Activated CD8-positive, alpha-beta memory T cell treated with anti-CD3 and anti-CD28 coated beads for 48 hours (primary cell): ENCODE measurements around the gene SPDYC.
A peak's percentile ranks its signal among the peaks of the same experiment; 100 is the strongest.
"Not testable (repeated sequence)": the region's sequence is repeated elsewhere in the genome, so short reads cannot be mapped to it uniquely, and the experiment has no call there.

Experiments
- DNase-seq, 3 experiments: peaks; one replicate each; pipeline ENCODE4 v3.0.0-alpha.2; 2020; ENCODE audit warnings: low read depth in 2 of 3, low spot score in 2 of 3

SPDYC gene

DNA sequence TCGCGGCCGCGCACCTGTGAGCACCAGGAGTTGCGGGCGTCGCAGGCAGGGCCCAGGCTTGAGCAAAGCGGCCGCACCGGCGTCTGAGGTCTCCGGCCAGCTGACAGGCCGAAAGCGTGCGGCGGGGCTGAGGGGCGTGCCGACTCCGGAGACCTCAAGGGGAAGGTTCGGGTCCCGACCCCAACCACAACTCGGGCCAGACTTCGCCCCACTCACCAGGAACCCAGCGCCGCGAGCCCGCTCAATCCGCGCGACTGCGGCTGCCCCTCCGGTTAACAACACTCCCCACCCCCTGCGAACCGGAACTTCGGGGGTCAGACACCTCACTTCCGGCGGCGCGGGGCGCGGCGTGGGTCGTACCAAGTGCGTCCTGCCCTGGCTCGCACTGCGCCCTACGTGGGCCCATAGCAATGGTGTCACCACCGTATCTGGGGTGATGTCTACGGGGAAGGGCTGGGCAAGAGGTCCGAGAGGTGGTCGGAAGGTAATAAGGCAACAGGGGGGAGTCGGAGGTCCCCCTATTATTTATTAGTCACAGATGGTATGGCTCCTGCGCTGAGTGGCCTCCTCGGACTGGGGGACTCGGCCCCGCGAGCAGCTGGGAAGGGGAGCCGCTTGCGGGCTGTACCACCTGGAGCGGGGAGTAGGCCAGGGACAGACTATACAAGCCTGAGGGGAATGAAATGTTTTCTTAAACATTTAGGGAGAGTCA is 35.6 kb upstream of the SPDYC start, which contains the start of gene SYVN1:
Gene SYVN1, minus strand, starts transcription at position 280 of the 712 bp plus-strand sequence. CDS start 918 bp downstream, outside the sequence.
- peak; percentile 84 to 87 (median 86) for DNase-seq

DNA sequence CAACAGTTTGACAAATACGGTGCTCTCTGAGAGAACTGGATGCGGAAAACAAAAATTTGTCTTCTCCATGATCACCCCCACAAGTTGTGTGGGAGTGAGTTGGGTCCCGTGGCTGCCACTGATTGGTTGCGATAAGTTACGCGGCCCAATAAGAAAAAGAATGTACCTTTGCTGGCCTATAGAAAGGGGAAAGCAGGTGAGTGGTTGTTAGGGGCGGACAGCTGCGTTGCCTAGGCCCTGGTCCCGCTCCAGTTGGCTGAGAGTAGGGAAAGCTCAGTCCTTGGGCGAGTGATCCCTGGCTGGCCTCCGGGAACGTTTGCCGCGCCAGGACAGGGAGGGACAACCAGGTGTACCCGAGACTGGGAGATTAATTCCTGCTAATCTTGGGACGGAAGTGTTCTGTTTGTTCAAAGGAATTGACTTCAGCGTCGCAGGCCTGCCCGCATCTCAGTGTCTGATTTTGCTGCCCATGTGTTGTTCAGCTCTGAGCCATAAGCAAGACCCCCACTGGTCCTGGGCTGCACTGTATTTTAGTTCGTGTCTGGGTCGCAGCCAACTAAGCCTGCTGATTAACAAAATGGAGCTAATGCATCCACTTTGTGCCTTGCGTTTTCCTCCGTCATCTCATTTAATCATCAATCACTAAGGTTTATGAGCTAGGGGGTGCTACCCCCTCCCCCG is 34.9 kb upstream of the SPDYC start:
- no peak for DNase-seq

DNA sequence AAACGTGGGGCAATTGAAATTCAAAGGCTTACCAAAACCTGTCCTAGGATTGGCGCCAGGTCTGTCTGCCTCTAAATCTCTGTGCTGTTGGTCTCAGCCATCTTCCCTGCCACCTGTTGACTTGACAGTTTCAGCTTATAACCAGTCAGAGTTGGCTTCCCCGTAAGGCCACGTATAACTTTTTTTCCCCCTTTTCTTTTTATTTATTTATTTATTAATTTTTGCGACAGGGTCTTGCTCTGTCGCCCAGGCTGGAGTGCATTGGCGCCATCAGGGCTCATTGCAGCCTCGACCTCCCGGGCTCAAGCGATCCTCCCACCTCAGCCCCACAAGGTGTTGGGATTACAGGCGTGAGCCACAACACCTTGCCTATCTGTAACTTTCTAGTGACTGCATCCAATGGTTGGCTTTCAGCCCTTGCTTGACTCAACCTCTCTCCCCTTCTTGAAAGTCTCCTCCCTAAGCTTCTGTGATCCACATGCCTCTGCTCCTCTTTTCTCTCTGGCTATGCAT is 34.3 kb upstream of the SPDYC start:
- DNase-seq: no peak

DNA sequence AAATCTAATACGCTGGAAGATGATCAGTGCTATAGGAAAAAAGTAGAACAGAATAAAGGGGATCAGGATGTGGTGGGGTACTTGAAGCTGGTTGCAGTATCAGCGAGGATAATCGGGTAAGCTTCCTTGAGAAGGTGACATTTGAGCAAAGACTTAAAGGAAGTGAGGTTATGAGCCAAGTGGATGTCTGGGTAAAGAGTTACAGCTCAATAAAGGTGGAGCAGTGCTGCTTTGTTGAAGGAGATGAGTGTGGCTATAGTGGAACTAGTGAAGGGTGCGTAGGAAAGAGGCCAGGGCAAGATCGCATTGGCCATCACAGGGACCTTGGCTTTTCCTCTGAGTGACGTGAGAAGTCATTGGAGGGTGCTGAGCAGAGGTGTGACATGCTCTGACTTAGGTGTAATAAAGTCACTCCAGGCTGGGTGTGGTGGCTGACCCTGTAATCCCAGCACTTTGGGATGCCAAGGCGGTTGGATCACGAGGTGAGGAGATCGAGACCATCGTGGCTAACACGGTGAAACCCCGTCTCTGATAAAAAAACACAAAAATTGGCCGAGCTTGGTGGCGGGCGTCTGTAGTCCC is 33.4 kb upstream of the SPDYC start:
- DNase-seq: no peak

DNA sequence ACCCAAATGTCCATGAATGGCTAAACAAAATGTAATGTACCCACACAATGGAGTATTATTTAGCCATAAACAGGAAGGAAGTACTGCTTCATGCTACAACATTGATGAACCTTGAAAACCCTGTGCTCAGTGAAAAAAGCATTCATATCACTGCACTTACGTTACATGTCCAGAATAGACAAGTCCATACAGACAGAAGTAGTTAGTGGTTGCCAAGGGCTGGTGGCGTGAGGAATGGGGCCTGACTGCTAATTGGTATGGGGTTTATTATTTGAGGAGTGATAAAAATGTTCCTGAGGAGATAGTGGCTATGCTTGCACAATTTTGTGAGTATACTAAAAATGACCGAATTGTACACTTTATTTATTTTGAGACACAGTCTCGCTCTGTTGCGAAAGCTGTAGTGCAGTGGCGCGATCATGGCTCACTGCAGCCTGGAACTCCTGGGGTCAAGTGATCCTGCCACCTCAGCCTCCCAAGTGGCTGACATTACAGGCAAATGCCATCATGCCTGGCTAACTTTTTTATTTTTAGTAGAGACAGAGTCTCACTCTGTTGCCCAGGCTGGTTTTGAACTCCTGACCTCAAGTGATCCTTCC is 28.0 kb upstream of the SPDYC start:
- no peak for DNase-seq

DNA sequence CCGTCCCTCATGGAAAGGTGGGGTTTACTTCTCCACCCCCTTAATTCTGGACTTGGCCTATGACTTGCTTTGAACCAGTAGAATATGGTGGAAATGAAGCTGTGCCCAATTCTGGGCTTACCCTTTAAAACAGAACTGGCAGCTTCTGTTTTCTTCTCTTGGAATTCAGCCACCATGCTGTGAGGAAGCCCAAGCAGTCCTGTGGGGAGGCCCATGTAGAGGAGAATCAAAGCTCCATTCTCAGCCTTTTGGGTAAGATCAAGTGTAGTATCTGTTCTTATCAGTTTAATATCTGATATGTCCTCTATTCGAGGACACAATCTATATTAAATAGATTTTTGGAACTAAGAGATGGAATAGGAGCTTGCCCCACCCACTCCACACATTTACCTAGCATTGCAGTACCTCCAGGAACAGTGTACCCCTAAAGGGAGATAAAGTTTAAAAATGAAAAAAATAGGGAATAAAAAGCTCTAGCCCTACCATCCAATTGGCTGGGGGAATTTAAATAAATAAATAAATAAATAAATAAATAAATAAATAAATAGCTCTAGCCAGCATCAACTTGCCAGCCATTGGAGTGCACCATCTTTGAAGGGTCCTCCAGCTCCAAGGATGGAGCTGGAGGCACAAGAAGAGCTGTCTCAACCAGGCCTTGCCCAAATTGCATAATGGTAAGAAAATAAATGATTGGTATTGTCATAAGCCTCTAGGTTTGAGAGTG is 22.5 kb upstream of the SPDYC start:
- no peak for DNase-seq

DNA sequence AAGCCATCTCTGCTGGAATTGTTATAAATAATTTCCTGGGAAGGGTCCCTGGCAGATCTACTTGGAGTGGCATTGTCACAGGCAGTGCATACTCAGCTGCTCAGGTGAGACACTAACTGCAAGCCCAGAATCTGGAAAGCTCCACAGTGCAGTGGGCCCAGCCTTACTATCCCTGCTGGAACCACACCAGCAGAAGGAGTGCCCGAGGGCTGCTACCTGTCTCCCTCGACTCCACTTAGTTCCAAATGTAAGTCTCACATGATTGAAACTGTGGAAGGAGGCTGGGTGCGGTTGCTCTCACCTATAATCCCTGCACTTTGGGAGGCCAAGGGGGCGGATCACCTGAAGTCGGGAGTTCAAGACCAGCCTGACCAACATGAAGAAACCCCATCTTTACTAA is 21.4 kb upstream of the SPDYC start:
- DNase-seq: no peak

DNA sequence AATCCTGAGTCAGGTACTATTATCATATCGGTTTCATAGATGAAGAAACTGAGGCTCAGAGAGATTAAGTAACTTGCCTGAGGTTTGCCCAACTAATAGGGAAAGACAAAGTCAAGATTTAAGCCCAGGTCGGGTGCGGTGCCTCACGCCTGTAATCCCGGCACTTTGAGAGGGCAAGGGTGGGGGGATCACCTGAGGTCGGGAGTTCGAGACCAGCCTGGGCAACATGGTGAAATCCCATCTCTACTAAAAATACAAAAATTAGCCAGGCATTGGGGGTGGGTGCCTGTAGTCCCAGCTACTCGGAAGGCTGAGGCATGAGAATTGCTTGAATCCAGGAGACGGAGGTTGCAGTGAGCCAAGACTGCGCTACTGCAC is 19.9 kb upstream of the SPDYC start:
- not testable (repeated sequence) for DNase-seq

DNA sequence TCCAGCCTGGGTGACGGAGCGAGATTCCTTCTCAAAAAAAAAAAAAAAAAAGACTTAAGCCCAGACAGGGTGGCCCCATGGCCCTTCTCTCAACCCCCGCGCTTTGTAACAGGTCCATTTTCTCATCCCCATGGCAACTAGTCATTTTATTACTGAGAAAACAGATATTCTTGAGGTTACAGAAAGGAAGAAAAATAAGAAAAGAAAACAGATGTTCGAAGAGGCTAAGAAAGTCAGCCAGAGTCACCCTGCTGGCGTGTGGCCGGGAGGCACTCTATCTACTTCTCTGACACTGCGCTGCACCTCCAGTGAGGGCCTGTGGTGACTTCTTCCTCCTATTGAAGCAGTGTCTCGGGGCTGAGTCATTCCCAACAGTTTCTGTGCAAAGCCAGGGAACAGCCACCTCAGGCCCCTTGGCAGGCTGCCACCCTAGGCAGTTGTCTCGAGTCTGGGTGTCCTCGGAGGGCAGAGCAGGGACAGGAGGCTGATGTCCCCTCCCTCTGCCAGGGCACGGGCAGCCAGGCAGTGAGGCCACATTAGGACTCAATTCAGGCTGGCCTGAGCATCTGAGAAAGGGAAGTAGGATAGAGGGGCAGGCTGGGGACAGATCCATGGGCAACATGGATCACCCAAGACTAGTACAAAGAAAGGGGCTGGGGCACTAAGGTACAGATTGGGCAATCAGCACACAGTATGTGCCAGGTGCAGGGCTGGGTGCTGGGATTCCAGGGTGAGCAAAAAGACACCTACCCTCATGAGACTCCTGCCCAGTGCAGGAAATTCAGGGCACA is 19.3 kb upstream of the SPDYC start:
- DNase-seq: no peak

DNA sequence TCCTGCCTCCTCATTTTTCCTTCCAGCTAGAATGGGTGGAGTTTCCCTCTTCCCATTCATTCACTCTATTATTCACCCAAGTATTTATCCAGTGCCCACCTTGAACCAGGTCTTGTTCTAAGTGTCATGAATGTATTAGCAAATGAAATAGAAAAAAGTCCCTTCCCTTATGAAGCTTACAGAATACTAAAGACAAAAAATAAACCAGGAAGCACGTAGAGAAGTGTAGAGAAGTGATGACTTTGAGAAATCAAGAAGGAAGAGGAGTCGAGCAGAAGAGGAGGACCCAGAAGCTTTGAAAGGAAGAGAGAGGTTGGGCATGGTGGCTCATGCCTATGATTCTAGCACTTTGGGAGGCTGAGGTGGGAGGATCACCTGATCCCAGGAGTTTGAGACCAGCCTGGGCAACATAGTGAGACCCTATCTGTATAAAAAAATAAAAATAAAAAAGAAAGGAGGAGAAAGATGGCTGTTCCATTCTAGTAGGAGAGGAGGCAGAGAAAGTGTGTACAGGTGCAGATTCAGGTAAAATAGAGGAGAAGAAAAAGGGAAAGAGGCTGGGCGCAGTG is 18.6 kb upstream of the SPDYC start:
- DNase-seq: no peak

DNA sequence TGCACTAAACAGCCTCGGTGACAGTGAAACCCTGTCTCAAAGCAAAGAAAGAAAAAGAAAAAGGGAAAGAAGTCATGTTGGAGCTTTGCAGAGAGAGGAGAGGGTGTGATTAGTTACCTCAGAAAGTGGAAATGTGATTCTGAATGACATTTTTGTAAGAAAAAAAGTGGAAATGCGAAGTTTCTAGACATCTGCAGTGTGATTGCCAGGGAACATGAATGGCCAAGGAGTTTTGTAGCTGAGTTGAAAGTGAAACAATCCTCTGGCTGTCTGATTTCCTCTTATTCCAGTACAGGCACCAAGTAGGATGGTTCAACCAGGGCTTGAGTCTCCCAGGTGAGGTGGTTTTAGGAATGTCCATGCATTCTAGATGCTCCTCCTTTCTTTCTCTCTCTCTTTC is 17.9 kb upstream of the SPDYC start:
- no peak for DNase-seq

DNA sequence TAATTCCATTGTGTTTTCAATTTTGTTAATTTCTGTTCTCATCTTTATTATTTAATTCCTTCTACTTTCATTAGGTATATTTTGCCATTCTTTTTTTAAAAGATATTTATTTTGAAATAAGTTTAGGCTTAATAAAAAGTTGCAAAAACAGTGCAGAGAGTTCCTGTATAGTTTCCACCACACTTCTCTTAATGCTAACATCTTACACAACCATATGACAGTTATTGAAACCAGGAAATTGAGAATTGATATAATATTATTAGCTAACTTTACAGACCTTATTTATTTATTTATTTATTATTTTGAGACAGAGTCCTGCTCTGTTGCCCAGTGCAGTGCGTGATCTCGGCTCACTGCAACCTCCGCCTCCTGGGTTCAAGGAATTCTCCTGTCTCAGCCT is 13.8 kb upstream of the SPDYC start:
- no peak for DNase-seq

DNA sequence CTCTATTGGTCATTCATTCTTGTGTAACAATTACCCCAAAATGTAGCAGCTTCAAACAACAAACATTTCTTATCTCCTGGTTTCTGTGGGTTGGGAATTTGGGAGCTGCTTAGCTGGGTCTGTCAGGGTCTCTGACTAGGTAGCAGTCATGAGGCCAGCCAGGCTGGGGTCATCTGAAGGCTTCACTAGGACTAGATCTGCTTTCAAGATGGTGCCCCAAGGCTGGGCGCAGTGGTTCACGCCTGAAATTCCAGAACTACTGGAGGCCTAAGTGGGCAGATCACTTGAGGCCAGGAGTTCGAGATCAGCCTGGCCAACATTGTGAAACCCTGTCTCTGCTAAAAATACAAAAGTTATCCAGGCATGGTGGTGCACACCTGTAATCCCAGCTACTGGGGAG is 13.1 kb upstream of the SPDYC start:
- no peak for DNase-seq

DNA sequence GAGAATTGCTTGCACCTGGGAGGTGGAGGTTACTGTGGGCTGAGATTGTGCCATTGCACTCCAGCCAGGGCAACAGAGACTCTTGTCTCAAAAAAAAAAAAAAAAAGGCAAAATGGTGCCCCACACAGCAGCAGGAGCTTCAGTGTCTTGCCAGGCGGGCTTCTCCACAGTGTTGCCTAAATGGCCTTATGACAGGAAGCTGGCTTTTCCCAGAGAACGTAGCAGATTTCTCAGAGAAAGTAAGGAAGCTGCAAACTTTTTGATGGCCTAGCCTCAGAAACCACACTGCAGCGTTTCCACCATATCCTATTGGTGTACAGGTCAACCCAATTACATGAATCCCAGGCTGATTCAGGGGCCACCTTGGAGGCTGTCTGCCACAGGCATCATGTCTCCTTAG is 12.7 kb upstream of the SPDYC start:
- no peak for DNase-seq

DNA sequence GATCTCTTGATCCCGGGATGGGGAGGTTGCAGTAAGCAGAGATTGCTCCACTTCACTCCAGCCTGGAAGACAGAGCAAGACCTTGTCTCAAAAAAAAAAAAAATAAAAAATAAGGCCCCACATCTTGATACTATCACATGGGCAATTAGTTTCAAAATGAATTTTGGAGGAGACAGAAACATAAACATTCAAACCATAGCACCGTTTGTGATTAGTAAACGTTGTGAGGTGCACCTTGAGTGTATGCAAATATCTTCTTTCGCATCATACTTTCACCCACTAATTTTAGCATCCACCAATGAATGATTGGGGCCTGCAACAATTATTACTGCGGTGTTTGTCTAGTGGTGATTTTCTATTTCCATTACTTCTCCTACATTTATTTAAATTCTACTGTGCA is 11.0 kb upstream of the SPDYC start:
- no peak for DNase-seq

DNA sequence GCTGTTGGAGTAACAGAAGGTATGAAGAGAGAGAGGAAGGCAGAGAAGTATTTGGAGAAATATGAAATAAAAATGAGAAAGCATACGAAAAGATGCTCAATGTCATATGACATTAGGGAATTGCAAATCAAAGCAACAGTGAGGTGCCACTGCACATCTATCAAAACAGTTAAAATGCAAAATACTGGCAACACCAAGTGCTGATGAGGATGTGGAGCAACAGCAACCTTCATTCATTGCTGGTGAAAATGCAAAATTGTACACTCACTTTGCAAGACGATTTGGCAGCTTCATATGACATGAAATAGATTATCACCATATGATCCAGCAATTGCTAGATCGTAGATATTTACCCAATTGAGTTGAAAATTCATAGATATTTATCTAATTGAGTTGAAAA is 9.4 kb upstream of the SPDYC start:
- no peak for DNase-seq

DNA sequence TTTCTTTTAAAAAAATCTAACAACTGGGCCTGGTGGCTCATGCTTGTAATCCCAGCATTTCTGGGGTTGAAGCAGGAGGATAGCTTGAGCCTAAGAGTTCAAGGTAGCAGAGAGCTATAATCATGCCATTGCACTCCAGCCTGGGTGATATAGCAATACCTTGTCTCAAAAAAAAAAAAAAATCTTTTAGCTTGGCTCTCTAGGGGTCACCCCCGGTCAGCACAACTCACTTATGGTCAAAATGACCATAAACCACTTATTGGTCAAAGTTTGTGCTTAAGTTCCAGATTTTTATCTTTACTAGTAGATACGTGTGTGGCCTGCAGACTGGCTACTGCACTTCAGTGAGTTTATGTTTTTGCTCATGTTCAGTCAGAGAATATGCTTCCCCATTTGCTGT is 6.3 kb upstream of the SPDYC start:
- DNase-seq: no peak

DNA sequence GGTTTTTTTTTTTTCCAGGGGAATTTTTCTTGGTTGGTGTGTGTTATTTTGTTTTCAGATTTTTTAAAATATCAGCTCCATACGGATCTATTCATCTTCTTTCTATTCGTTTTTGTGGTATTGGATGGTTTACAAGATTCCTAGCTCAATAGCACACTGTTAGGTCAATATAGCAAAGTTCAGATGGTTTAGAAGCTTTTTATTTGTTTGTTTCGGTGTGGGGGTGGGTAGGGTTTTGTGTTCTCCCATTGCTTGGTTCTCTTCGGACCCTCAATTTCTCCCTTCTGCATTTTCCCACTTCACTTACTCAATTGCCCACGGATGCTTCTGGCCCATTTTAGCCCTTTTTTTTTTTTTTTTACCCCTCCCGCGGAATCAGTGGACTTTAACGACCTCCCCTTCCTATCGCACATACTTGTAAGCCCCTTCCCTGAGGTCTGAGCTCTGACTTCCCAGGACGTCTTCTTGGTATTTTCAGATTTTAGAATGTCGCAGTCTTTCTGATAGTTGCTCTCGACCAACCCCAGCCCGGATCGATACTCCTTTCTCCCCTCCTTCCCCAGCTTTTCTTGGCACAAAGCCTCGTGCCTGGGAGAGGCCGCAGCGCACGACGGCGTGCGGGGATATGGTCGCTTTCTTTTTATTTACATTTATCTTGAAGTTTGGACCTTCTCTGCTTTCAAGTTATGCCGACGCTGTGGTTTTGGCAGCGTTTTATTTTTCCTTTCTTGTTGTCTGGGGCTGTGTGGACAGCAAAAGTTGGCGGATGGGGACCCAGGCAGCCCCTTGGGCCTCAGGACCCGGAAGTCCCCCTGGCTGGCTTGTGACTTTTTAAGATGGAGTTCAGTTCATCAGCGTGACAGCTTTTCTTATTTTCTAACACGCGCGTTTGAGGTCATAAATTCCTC is 4.4 kb upstream of the SPDYC start:
- no peak for DNase-seq

DNA sequence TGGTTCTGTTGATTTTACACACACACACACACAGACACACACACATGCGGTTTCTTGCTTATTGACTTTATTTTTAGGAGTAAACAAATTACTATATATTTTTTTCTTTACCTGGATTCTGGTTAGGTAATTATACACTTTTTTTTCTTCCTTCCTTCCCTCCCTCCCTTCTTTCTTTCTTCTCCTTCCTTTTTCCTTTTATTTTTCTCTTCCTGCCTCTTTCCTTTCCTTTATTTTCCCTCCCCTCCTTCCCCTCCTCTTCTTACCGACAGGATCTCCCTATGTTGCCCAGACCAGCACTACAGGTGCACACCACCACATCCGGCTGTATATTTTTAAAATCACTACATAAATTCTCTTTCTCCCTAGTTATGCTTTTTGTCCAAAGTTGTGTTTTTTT is 3.1 kb upstream of the SPDYC start:
- no peak for DNase-seq
